HG03175 (cell line): Measurements from ENCODE around the gene CST9L.
"Not testable (repeated sequence)": the region's sequence is repeated elsewhere in the genome, so short reads cannot be mapped to it uniquely, and the experiment has no call there.

Experiments used
- ATAC-seq: cut with Tn5 transposase; IDR thresholded peaks from one replicate; pipeline ENCODE4 v1.9.1; 2021; ENCODE audit warnings: mild to moderate bottlenecking, moderate library complexity; ENCODE audit not compliant: unreplicated experiment

Gene CST9L

GRCh38 chr20:23586735-23587525 lies 18.6 kb upstream of the CST9L start:
- no peak for ATAC-seq

DNA sequence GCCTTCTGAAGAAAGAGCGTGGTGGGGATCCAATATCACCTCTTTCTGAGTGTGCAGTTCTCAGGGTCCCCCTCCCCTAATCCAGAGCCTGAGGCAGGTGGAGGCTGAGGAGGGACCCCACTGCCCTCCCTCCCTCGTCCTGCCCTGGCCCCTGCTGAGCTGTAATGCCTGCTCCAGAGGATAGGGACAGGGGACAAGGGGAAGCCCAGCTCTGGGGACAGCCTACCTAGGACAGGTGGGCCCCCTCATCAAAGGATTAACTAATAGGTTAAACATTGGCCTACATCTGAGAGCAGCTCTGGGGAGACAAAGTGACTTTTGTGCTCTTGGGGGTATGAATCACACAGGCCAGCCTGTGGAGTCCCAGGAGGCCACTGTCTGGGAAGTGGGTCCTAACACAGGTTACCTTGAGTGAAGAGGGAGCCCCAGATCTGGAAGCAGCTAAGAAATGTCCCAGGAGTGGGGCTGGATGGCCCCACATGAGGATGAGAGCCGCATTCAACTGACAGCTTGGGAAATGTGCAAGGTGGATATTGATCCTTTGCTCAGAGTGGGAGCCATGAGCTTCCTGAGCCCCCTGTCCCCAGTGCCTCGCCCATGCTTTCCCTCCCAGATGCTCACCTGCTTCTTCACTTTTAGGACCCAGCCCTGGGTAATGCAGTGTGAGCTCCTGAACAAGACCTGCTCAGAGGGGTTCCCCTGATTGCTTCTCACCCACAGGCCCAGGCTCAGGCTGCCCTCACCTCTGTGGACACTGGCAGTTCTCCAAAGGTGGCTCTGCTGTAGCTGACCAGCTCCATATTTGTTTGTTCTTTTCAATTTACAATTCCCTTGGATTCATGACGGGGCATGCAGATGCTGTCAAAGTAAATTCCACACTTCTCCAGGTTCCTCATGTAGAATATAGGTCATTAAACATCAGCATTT lies 17.8 kb upstream of the CST9L start:
- ATAC-seq, result no peak

GRCh38 chr20:23585449-23585807 lies 17.1 kb upstream of the CST9L start:
- ATAC-seq, result no peak

DNA sequence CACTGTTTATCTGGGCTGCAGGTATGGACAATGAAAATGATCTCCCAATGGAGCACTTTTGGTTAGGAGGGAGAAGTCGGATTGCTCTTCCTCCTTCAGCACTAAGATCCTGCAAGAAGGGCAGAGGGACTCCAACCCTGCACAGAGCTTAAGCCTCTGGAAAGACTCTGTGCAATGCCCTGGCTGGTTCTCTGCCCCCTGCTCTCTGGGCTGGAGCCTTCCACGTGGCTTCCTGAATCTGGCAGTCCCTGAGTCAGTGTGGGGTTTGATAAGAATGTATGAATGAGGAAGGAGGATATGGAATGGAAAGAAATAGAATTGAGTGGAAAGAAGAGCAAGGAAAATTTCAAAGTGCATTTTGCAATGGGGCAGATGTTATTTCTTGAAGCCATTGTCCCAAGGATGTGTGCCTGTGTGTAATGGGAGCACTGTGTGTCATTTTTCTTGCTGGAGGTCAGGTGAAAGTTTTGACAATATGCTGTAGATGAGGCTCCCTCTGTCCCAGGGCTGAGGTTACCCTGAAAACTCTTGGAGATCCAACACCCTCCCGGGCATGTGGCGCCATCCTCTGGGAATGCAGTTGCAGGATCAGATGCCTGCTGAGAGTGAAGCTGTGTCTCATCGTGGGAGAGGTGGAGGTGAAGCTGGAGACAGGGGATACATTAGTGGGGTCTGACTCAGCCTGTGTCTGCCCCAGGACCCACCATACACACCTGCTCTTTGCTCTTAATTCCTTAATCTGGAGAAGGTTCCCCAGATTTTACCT lies 16.3 kb upstream of the CST9L start:
- no peak for ATAC-seq

DNA sequence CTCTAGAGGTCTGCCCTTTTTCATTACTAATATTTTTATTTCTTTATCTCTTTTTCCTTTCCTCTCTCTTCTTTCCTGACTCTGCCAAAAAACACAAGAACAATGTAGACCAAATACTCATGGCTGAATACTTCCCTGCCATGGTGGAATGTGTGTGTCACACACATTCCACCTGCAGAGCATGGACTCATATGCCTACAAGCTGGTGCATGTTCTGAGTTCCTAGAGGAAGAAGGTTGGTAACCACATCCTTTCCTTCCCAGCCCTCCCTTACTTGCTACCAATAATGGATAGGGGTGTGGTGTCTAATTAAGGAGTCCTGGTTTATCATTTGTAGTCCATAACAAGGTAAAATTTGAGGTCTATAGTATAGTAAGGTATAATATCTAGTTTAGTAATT lies 15.2 kb upstream of the CST9L start:
- ATAC-seq, result no peak

GRCh38 chr20:23582293-23582692 lies 14.0 kb upstream of the CST9L start:
- ATAC-seq, result no peak

GRCh38 chr20:23581833-23582232 lies 13.5 kb upstream of the CST9L start:
- not testable (repeated sequence) for ATAC-seq

DNA sequence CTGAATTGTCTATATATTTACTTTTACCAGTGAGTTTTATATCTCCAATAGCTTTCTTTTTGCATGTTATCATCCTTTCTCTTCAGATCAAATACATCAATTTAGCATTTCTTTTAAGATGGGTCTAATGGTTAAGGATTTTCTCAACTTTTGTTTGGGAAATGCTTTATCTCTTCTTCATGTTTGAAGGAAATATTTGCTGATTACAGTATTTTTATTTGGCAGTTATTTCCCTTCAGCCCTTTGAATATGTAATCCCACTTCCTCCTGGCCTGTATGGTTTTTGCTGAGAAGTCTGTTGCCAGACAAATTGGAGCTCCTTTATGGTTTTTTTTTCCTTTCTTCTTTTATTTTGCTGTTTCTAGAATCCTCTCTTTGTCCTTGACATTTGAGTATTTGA lies 6.7 kb upstream of the CST9L start:
- no peak for ATAC-seq

DNA sequence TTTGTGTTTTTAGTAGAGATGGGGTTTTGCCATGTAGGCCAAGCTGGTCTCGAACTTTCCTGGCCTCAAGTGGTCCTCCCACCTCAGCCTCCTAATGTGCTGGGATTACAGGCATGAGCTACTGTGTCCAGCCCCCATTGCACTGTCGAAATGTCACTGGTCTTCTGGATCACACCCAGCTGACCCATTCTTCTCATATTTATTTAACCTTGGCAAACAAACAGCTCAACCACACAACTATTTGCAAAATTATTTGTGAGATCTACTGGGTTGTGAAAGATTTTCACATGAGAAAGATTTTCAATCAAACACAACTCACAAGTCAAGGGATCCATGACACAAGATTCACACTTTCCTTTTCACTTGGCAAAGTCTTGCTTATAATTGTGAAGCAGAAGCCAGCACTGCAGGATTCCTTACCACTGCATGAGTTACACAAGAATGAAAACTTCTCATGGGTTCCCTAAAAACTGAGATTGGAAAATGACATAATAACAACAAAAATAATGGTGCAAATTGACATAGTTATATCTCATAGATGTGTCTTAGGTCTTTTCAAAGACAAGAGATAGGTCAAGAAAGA lies 2.0 kb upstream of the CST9L start:
- no peak for ATAC-seq

GRCh38 chr20:23569570-23569969 lies 1.3 kb upstream of the CST9L start:
- ATAC-seq, result no peak

- ATAC-seq, result no peak
Observed at GRCh38 chr20:23568971-23569330, 667 bp upstream of the CST9L start.

DNA sequence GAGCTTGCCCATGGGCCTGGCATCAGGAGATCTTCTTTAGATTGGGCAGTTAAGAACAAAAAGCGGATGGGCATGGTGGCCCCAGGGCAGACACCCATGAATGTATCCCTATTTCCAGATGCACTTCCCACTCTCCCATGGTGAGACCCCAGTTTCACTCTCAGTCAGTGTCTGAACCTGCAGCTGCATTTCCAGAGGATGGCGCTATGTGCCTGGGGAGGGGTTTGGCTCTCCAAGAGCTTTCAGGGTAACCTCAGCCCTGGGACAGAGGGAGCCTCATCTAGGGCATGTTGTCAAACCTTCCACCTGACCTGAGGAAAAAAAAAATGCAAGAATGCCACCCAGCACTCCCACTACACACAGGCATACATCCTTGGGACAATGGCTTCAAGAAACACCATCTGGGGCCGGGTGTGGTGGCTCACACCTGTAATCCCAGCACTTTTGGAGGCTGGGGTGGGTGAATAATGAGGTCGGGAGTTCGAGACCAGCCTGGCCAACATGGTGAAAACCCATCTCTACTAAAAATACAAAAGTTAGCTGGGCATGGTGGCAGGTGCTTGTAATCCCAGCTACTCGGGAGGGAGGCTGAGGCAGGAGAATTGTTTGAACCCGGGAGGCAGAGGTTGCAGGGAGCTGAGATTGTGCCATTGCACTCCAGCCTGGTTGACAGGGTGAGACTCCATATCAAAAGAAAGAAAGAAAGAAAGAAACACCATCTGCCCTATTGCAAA lies 1.9 kb downstream of the CST9L start:
- ATAC-seq, result no peak

DNA sequence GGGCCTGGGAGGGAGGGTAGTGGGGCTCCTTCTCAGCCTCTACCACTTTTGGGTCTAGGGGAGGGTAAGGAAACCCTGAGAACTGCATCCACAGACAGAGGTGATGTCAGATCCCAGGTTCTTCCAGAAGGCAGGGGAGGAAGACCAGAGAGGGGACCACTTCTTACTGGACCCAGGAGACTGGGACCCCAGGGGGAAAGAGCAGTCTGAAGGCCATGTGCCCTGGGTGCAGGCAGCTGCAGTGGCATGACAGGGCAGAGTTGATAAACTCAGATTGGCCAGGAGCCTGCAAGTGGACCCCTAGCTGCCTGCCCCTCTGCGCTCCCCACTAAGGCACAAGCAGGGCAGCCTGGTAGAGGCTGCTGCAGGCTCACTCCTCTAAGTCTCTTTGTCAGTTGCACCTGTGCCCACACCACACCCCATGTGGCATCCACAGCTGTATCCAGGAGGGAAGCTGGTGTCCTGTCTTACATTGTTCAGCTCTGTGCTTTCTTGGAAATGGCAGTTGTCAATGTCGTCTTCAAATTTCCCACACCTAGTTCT lies 2.7 kb downstream of the CST9L start:
- ATAC-seq, result no peak

DNA sequence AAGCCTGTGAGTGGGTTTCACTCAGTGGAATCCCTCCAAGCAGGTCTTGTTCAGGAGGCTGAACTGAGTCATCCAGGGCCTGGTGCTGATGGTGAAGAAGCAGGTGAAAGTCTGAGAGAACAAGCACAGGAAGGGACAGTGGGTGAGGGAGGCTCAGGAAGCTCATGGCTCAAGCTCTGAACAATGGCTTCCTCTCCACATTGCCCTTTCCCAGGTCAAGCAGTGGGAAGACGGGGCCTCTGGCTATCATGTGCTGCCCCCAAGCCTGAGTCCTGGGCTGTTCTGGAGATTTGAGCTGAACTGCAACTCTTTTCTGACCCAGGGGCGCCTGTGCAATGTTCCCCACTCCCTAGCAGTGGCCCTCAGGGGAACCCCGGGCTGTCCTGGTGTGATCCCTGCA lies 3.4 kb downstream of the CST9L start:
- ATAC-seq, result no peak

DNA sequence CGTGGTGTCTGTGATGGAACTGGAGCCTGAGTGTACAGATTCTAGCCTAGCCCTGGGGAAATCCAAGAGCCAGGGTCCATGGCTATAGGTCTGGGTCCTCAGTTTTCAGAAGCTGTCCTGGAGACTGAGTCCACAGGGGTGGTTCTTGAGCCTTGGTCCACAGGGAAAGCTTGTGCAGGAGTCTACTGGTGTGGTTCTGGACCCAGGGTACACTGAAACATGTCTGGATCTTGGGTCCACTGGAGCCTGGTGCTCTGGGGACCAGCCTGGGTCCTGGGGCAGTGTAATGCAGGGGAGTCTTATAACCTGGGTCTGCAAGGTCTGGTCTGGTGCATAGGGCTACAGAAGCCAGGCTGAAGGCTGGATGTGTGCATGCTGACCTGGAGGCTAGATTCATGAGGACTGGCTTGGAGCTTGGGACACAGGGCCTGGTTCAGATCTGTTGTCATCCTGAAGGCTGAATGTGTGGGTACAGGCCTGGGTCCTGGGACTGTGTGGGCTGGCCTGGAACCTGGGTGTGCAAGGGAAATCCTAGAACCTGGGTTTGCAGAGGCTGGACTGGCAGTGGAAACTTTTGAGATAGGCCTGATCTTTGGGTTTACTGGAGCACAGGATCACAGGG lies 5.5 kb downstream of the CST9L start:
- no peak for ATAC-seq

DNA sequence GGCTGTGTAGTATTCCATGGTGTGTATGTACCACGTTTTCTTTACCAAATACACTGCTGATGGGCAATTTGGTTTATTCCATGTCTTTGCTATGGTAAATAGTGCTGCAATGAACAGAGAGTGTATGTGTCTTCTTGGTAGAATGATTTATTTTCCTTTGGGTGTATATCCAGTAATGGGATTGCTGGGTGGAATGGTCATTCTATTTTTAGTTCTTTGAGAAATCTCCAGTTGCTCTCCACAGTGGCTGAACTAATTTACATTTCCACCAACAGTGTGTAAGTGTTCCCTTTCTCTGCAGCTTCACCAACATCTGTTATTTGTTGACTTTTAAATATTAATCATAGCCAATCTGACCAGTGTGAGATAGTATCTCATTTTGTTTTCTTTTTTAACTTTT lies 13.9 kb downstream of the CST9L start:
- ATAC-seq, result no peak

GRCh38 chr20:23551786-23552185 lies 16.5 kb downstream of the CST9L start:
- no peak for ATAC-seq

DNA sequence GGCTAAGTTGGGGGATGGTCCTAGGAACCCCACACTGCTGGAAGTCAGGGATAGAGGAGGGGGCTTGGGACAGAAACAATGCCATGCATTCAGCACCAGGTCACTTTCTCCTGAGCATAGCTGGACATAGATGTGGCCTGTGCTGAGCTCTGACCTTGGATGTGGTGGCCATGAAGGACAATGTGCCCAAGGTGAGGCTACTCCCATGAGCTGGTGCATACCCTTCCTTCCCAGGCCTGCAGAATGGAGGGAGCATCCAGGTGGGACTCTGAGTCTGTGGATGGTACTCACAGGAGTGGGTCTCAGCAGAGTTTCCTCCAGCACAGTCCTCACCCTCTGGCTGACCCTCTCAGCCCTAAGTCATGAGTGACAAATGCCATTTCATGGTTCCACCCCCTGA lies 16.9 kb downstream of the CST9L start:
- ATAC-seq, result no peak

- no peak for ATAC-seq
Observed at GRCh38 chr20:23550227-23550626, 18.1 kb downstream of the CST9L start.

GRCh38 chr20:23548408-23548807 lies 19.9 kb downstream of the CST9L start:
- no peak for ATAC-seq
